ENCODE results near the gene BCOR. TPM values are rescaled to one million over a fixed set of nuclear protein-coding genes. Genes with fewer than 3 reads are reported as not detected.

Gene BCOR
- total RNA-seq, 4 donors from 2014 or later, result 20.9 to 36.0 (median 32.5) TPM

GRCh38 chrX:40011322-40012038, 86.3 kb downstream of the BCOR start:
- no peak for DNase-seq (ENCODE audit: low spot score in 2 of 2)
- Histone ChIP-seq H3K9me3 (no peaks in the 10 kb centered on the region), H3K27ac (no peak overlapping the region), H3K36me3 (no peaks in the 10 kb centered on the region), H3K27me3 (peaks cover 4% of the 10 kb centered on the region), H3K4me1 (peaks cover 44% of the 10 kb centered on the region), H3K4me3 (no peak overlapping the region)
- no peak for TF ChIP-seq EP300 (IDR thresholded peaks at IDR 0.05)
- WGBS, result 46% methylated on average over 21 of the region's 24 CpGs

- no peak for DNase-seq (ENCODE audit: low spot score in 2 of 2)
- H3K27ac ChIP-seq, result no peak overlapping the region
- TF ChIP-seq POLR2A (IDR thresholded peaks at IDR 0.05) (no peak), CTCF (IDR thresholded peaks at IDR 0.05) (no peak), POLR2AphosphoS5 (IDR thresholded peaks at IDR 0.05) (no peak), EP300 (IDR thresholded peaks at IDR 0.05) (no peak)
- no peak overlapping the region for H3K4me3 ChIP-seq
- peaks cover 12% of the 10 kb centered on the region for H3K27me3 ChIP-seq
- 59% methylated on average over 21 of the region's 21 CpGs for WGBS
- no peaks in the 10 kb centered on the region for H3K36me3 ChIP-seq
- H3K4me1 ChIP-seq, result peaks cover 52% of the 10 kb centered on the region
- no peaks in the 10 kb centered on the region for H3K9me3 ChIP-seq
Observed at GRCh38 chrX:40010550-40011321, 87.0 kb downstream of the BCOR start.

- no peaks in the 10 kb centered on the region for H3K36me3 ChIP-seq
- no peaks in the 10 kb centered on the region for H3K9me3 ChIP-seq
- WGBS, result 34% methylated on average over 12 of the region's 12 CpGs
- peaks cover 14% of the 10 kb centered on the region for H3K27me3 ChIP-seq
- TF ChIP-seq CTCF (IDR thresholded peaks at IDR 0.05) (no peak), EP300 (IDR thresholded peaks at IDR 0.05) (no peak), POLR2A (IDR thresholded peaks at IDR 0.05) (no peak)
- no peak overlapping the region for H3K27ac ChIP-seq
- H3K4me3 ChIP-seq, result no peak overlapping the region
- peaks cover 59% of the 10 kb centered on the region for H3K4me1 ChIP-seq
- no peak for DNase-seq (ENCODE audit: low spot score in 2 of 2)
Observed at GRCh38 chrX:40009890-40010289, 87.9 kb downstream of the BCOR start.

- peaks cover 14% of the 10 kb centered on the region for H3K27me3 ChIP-seq
- H3K9me3 ChIP-seq, result no peaks in the 10 kb centered on the region
- no peak for TF ChIP-seq EP300 (IDR thresholded peaks at IDR 0.05)
- TF ChIP-seq POLR2AphosphoS5 (IDR thresholded peaks at IDR 0.05), result no peak
- TF ChIP-seq POLR2A (IDR thresholded peaks at IDR 0.05), result no peak
- no peak for TF ChIP-seq CTCF (IDR thresholded peaks at IDR 0.05)
- peak overlapping the region; percentile 28 for H3K4me3 ChIP-seq
- no peak for DNase-seq (ENCODE audit: low spot score in 2 of 2)
- no peak overlapping the region for H3K27ac ChIP-seq
- peaks cover 59% of the 10 kb centered on the region for H3K4me1 ChIP-seq
- H3K36me3 ChIP-seq, result no peaks in the 10 kb centered on the region
- WGBS, result 13% methylated on average over 33 of the region's 35 CpGs
Observed at GRCh38 chrX:40009462-40009851, 88.3 kb downstream of the BCOR start.

- Histone ChIP-seq H3K4me1 (peaks cover 59% of the 10 kb centered on the region), H3K9me3 (no peaks in the 10 kb centered on the region), H3K27ac (no peak overlapping the region), H3K4me3 (peak overlapping the region; percentile 28), H3K27me3 (peaks cover 14% of the 10 kb centered on the region), H3K36me3 (no peaks in the 10 kb centered on the region)
- DNase-seq (ENCODE audit: low spot score in 2 of 2), result peak; percentile 69 to 73
- no peak for TF ChIP-seq POLR2A (IDR thresholded peaks at IDR 0.05)
- TF ChIP-seq EP300 (IDR thresholded peaks at IDR 0.05), result no peak
- no peak for TF ChIP-seq POLR2AphosphoS5 (IDR thresholded peaks at IDR 0.05)
- no peak for TF ChIP-seq CTCF (IDR thresholded peaks at IDR 0.05)
- 4% methylated on average over 42 of the region's 52 CpGs for WGBS
Observed at GRCh38 chrX:40008791-40009461, 88.8 kb downstream of the BCOR start.

All from suprapubic skin (tissue), 4 donors.